GM19043 (cell line): ENCODE measurements around the gene VSTM2L.
"Not testable (repeated sequence)": the region's sequence is repeated elsewhere in the genome, so short reads cannot be mapped to it uniquely, and the experiment has no call there.

ENCODE experiments used
- ATAC-seq: cut with Tn5 transposase; IDR thresholded peaks from one replicate; pipeline ENCODE4 v1.9.1; 2021; ENCODE audit warnings: low read depth; ENCODE audit not compliant: unreplicated experiment

VSTM2L gene

GRCh38 chr20:37958856-37959520 is 56.1 kb downstream of the VSTM2L start:
- no peak for ATAC-seq

GRCh38 chr20:37961066-37961465 is 58.1 kb downstream of the VSTM2L start:
- ATAC-seq, result no peak

GRCh38 chr20:37963483-37963882 is 60.6 kb downstream of the VSTM2L start:
- ATAC-seq, result not testable (repeated sequence)

GRCh38 chr20:37968841-37969401 is 66.0 kb downstream of the VSTM2L start:
- ATAC-seq, result no peak

GRCh38 chr20:37969949-37970855 is 67.3 kb downstream of the VSTM2L start:
- no peak for ATAC-seq

- no peak for ATAC-seq
Observed at GRCh38 chr20:37970856-37971245, 67.9 kb downstream of the VSTM2L start.

- no peak for ATAC-seq
Observed at GRCh38 chr20:37971561-37972127, 68.7 kb downstream of the VSTM2L start.

GRCh38 chr20:37972256-37973058 is 69.5 kb downstream of the VSTM2L start:
- ATAC-seq, result no peak

GRCh38 chr20:37973059-37973910 is 70.4 kb downstream of the VSTM2L start:
- no peak for ATAC-seq

GRCh38 chr20:37976887-37977286 is 74.0 kb downstream of the VSTM2L start:
- no peak for ATAC-seq

- no peak for ATAC-seq
Observed at GRCh38 chr20:37977338-37977737, 74.4 kb downstream of the VSTM2L start.

GRCh38 chr20:37977786-37978185 is 74.9 kb downstream of the VSTM2L start:
- ATAC-seq, result no peak

- ATAC-seq, result no peak
Observed at GRCh38 chr20:37979021-37979985, 76.4 kb downstream of the VSTM2L start.

- no peak for ATAC-seq
Observed at GRCh38 chr20:37980383-37980782, 77.5 kb downstream of the VSTM2L start.

GRCh38 chr20:37980876-37981275 is 77.9 kb downstream of the VSTM2L start:
- no peak for ATAC-seq

- no peak for ATAC-seq
Observed at GRCh38 chr20:37981568-37981967, 78.6 kb downstream of the VSTM2L start.

GRCh38 chr20:37983286-37983685 is 80.4 kb downstream of the VSTM2L start:
- no peak for ATAC-seq

- ATAC-seq, result no peak
Observed at GRCh38 chr20:37984018-37984785, 81.3 kb downstream of the VSTM2L start.
